ENCODE results near the gene CEP70. TPM values are rescaled to one million over a fixed set of nuclear protein-coding genes. Genes with fewer than 3 reads are reported as not detected.
"Not testable (repeated sequence)": the region's sequence is repeated elsewhere in the genome, so short reads cannot be mapped to it uniquely, and the experiment has no call there.

CEP70 gene
- total and polyA plus RNA-seq, 3 experiments from 2014 or later: 7.6 to 8.4 (median 8.0) TPM

DNA sequence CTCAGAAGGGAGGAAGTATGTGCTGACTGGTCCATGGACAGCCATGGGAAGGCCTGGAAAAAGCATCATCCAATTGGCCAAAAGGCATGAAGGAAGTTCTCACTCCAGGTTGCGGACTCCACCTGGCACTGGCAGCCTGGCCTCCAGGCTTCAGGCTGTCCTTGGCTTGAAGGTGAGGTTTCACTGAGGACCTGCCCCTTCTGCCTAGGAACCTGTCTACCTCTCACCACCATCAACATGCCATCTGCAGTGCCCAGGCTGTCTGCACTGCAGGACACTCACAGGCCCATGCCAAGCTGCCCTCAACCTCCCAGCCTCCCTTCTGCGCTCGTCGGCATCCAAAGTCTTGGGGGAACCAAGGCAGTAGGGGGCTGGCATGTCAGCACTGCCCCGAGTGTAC, 51.1 kb downstream of the CEP70 start:
- POLR2A ChIA-PET: no interaction called here
- Mint-ChIP-seq H3K4me1 (no peaks in the 10 kb centered on the region), H3K9me3 (peaks cover 44 to 84% (median 79%) of the 10 kb centered on the region in 5 donors), H3K27ac (no peak overlapping the region), H3K36me3 (peaks cover 38 to 95% (median 91%) of the 10 kb centered on the region in 3 donors), H3K4me3 (no peak overlapping the region), H3K27me3 (peaks cover 0 to 2% of the 10 kb centered on the region in 2 donors)
- Histone ChIP-seq H3K4me3 (ENCODE audit: low read length) (no peak overlapping the region), H3K4me1 (ENCODE audit: insufficient read depth, low read length) (no peaks in the 10 kb centered on the region), H3K9me3 (ENCODE audit: low read length) (peaks cover 8% of the 10 kb centered on the region), H3K36me3 (ENCODE audit: insufficient read depth, low read length) (no peaks in the 10 kb centered on the region), H3K27me3 (ENCODE audit: insufficient read depth, low read length, poor library complexity, severe bottlenecking) (no peaks in the 10 kb centered on the region), H3K27ac (ENCODE audit: low read depth, low read length) (no peak overlapping the region)
- CTCF ChIA-PET: no interaction called here
- no peak for DNase-seq

DNA sequence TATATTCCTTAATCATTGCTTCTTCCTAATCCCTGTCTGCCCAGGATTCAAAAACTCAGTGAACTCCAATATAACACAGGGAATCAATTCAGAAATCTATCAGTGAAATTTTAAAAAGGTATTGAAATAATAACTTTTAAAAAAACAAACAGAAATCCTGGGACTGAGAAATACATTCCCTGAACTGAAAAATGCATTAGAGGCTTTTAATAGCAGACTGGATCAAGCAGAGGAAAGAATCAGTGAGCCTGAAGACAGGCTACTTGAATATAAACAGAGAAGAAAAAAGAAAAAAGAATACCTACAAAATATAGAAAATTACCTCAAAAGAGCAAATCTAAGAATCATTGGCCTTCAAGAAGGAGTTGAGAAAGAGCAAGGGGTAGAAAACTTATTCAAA, 54.7 kb downstream of the CEP70 start:
- H3K4me1 ChIP-seq (ENCODE audit: insufficient read depth, low read length): no peaks in the 10 kb centered on the region
- peaks cover 29 to 86% (median 69%) of the 10 kb centered on the region in 3 donors for H3K36me3 Mint-ChIP-seq
- no peaks in the 10 kb centered on the region for H3K9me3 ChIP-seq (ENCODE audit: low read length)
- H3K9me3 Mint-ChIP-seq: peaks cover 24 to 51% (median 48%) of the 10 kb centered on the region in 5 donors
- CTCF ChIA-PET: no interaction called here
- no peak overlapping the region for H3K4me3 ChIP-seq (ENCODE audit: low read length)
- DNase-seq: no peak
- no peak overlapping the region for H3K4me3 Mint-ChIP-seq
- H3K27ac ChIP-seq (ENCODE audit: low read depth, low read length): no peak overlapping the region
- POLR2A ChIA-PET: no interaction called here
- no peaks in the 10 kb centered on the region for H3K27me3 ChIP-seq (ENCODE audit: insufficient read depth, low read length, poor library complexity, severe bottlenecking)
- H3K27me3 Mint-ChIP-seq: peaks cover 0 to 2% of the 10 kb centered on the region in 2 donors
- H3K36me3 ChIP-seq (ENCODE audit: insufficient read depth, low read length): no peaks in the 10 kb centered on the region
- H3K27ac Mint-ChIP-seq: no peak overlapping the region
- no peaks in the 10 kb centered on the region for H3K4me1 Mint-ChIP-seq

DNA sequence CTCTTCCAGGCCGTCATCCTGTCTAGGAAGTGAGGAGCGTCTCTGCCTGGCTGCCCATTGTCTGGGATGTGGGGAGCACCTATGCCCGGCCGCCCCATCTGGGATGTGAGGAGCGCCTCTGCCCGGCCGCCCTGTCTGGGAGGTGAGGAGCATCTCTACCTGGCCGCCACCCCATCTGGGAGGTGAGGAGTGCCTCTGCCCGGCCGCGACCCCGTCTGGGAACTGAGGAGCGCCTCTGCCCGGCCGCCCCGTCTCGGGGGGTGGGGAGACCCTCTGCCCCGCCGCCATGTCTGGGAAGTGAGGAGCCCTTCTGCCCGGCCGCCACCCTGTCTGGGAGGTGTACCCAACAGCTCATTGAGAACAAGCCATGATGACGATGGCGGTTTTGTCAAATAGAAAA, 72.6 kb downstream of the CEP70 start:
- POLR2A ChIA-PET, H3K27ac Mint-ChIP-seq, CTCF ChIA-PET: not testable (repeated sequence)

DNA sequence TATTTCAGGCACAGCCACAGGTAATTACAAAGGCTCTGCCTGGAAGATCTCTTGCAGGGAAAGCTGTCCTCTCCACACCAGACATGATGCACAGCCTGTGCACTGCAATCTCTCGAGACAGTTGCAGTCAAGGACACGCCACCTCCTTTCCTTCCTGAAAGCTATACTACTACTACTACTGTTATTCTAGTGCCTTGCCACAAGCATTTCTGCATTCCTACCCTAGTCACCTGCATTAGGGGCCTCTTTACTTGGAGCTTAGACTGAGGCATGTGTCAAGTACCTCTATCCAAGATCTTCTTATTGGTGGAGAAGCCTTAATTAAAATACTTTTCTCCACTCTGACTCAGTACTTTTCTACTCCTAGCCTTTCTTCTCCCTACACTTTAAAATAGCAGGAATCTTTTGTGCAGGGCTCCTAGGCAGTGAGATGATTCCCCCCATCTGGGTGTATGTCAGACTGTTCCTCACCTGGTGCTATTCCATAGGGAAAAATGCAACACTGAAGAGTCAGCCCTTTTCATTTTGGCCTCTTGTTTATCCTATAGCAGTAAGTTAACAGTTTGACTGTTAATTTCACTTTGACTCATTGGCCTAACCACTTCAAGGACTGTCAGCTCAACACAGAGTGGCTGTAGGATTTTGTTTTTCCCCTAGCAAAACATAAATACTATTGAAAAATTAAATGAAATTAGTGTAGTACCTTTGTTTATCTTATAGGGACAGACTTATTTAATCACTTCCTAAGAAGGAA, 80.8 kb downstream of the CEP70 start:
- DNase-seq: no peak
- Histone ChIP-seq H3K4me1 (ENCODE audit: insufficient read depth, low read length) (no peaks in the 10 kb centered on the region), H3K9me3 (ENCODE audit: low read length) (no peaks in the 10 kb centered on the region), H3K27me3 (ENCODE audit: insufficient read depth, low read length, poor library complexity, severe bottlenecking) (no peaks in the 10 kb centered on the region), H3K4me3 (ENCODE audit: low read length) (no peak overlapping the region), H3K27ac (ENCODE audit: low read depth, low read length) (no peak overlapping the region), H3K36me3 (ENCODE audit: insufficient read depth, low read length) (no peaks in the 10 kb centered on the region)
- POLR2A ChIA-PET: no interaction called here
- no peak overlapping the region for H3K4me3 Mint-ChIP-seq
- CTCF ChIA-PET: no interaction called here
- H3K4me1 Mint-ChIP-seq: peaks cover 0 to 7% (median 0%) of the 10 kb centered on the region in 3 donors
- peaks cover 19 to 31% (median 28%) of the 10 kb centered on the region in 3 donors for H3K36me3 Mint-ChIP-seq
- H3K9me3 Mint-ChIP-seq: peaks cover 0 to 5% (median 1%) of the 10 kb centered on the region in 5 donors
- H3K27ac Mint-ChIP-seq: peak overlapping the region in 1 of 8 donors; percentile 41
- peaks cover 0 to 2% of the 10 kb centered on the region in 2 donors for H3K27me3 Mint-ChIP-seq

More for the DNA sequence above, 72.6 kb downstream of the CEP70 start:
- not testable (repeated sequence) for H3K4me3 Mint-ChIP-seq; H3K4me3 ChIP-seq (ENCODE audit: low read length); H3K9me3 ChIP-seq (ENCODE audit: low read length); H3K27ac ChIP-seq (ENCODE audit: low read depth, low read length); H3K27me3 ChIP-seq (ENCODE audit: insufficient read depth, low read length, poor library complexity, severe bottlenecking); DNase-seq; H3K27me3 Mint-ChIP-seq; H3K4me1 Mint-ChIP-seq; H3K36me3 ChIP-seq (ENCODE audit: insufficient read depth, low read length); H3K4me1 ChIP-seq (ENCODE audit: insufficient read depth, low read length)
- Mint-ChIP-seq H3K9me3 (peaks cover 0 to 34% (median 11%) of the 10 kb centered on the region in 5 donors), H3K36me3 (peaks cover 26 to 74% (median 60%) of the 10 kb centered on the region in 3 donors)

DNA sequence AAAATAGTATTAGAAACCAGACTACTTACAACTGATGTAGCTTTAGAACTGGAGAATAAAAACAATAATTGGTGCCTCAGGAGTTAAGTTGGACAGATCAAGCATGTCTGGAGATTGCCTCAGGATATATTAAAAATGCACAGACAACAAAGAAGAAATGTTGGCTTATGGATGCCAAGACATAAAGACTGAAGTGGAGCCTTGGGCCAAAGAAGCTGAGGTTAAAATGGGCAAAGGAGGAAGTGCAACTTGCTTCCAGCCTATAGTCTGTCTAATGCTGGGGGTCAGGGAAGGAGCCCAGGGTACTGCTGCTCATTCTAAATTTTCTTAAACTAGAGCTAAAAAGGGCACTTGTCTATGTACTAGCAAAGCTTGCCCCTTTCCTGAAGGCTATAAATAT, 82.1 kb downstream of the CEP70 start:
- ChIA-PET CTCF (no interaction called here), POLR2A (no interaction called here)
- no peaks in the 10 kb centered on the region for H3K9me3 Mint-ChIP-seq
- H3K4me3 ChIP-seq (ENCODE audit: low read length): no peak overlapping the region
- H3K4me1 Mint-ChIP-seq: peaks cover 0 to 7% (median 0%) of the 10 kb centered on the region in 3 donors
- no peaks in the 10 kb centered on the region for H3K9me3 ChIP-seq (ENCODE audit: low read length)
- H3K27ac Mint-ChIP-seq: no peak overlapping the region
- H3K36me3 Mint-ChIP-seq: peaks cover 15 to 27% (median 26%) of the 10 kb centered on the region in 3 donors
- H3K27me3 ChIP-seq (ENCODE audit: insufficient read depth, low read length, poor library complexity, severe bottlenecking): no peaks in the 10 kb centered on the region
- no peak overlapping the region for H3K27ac ChIP-seq (ENCODE audit: low read depth, low read length)
- H3K27me3 Mint-ChIP-seq: no peaks in the 10 kb centered on the region
- H3K4me3 Mint-ChIP-seq: no peak overlapping the region
- no peaks in the 10 kb centered on the region for H3K4me1 ChIP-seq (ENCODE audit: insufficient read depth, low read length)
- H3K36me3 ChIP-seq (ENCODE audit: insufficient read depth, low read length): no peaks in the 10 kb centered on the region
- DNase-seq: no peak

DNA sequence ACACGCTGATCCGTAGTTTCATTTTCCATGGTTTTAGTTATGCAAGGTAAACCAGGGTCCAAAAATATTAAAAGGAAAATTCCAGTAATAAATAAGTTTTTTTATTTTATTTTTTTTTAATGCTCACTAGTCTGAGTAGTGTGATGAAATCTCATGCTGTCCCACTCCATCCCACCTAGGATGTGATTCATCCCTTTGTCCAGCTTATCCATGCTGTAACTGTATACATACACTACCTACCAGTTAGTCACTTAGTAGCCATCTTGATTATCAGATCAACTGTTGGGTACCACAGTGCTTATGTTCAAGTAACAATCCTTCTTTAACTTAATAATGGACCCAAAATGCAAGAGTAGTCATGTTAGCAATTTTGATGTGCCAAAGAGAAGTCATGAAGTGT, 84.5 kb downstream of the CEP70 start:
- no peak for DNase-seq
- Mint-ChIP-seq H3K9me3 (no peaks in the 10 kb centered on the region), H3K4me3 (no peak overlapping the region), H3K27ac (no peak overlapping the region), H3K4me1 (peaks cover 0 to 7% (median 0%) of the 10 kb centered on the region in 3 donors), H3K27me3 (no peaks in the 10 kb centered on the region), H3K36me3 (peaks cover 9 to 25% (median 16%) of the 10 kb centered on the region in 3 donors)
- CTCF ChIA-PET: no interaction called here
- no peaks in the 10 kb centered on the region for H3K9me3 ChIP-seq (ENCODE audit: low read length)
- H3K36me3 ChIP-seq (ENCODE audit: insufficient read depth, low read length): no peaks in the 10 kb centered on the region
- no peak overlapping the region for H3K4me3 ChIP-seq (ENCODE audit: low read length)
- POLR2A ChIA-PET: no interaction called here
- no peaks in the 10 kb centered on the region for H3K27me3 ChIP-seq (ENCODE audit: insufficient read depth, low read length, poor library complexity, severe bottlenecking)
- no peaks in the 10 kb centered on the region for H3K4me1 ChIP-seq (ENCODE audit: insufficient read depth, low read length)
- no peak overlapping the region for H3K27ac ChIP-seq (ENCODE audit: low read depth, low read length)

DNA sequence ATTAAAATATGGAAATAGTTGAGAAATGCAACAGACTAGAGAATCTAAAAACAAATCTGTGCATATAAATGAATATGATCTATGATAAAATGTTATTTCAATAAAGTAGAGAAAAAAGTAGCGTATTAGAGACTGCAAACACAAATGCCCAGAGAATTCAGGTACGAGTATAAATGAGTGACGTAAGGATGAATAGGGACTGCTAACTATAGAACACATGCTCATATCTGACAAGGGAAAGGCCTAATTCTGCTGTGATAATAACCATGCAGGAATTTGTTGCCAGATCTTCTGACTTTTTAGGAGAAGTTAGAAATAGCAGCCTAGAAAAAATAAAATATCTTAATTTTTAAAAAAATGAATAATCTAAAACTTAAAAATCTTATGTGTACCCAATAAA, 86.5 kb downstream of the CEP70 start:
- no peak overlapping the region for H3K27ac Mint-ChIP-seq
- no peaks in the 10 kb centered on the region for H3K4me1 Mint-ChIP-seq
- Histone ChIP-seq H3K4me3 (ENCODE audit: low read length) (no peak overlapping the region), H3K9me3 (ENCODE audit: low read length) (no peaks in the 10 kb centered on the region), H3K27ac (ENCODE audit: low read depth, low read length) (no peak overlapping the region), H3K4me1 (ENCODE audit: insufficient read depth, low read length) (no peaks in the 10 kb centered on the region), H3K36me3 (ENCODE audit: insufficient read depth, low read length) (no peaks in the 10 kb centered on the region), H3K27me3 (ENCODE audit: insufficient read depth, low read length, poor library complexity, severe bottlenecking) (no peaks in the 10 kb centered on the region)
- H3K27me3 Mint-ChIP-seq: no peaks in the 10 kb centered on the region
- ChIA-PET POLR2A (no interaction called here), CTCF (no interaction called here)
- H3K36me3 Mint-ChIP-seq: peaks cover 11 to 34% (median 19%) of the 10 kb centered on the region in 3 donors
- no peak overlapping the region for H3K4me3 Mint-ChIP-seq
- DNase-seq: no peak
- H3K9me3 Mint-ChIP-seq: no peaks in the 10 kb centered on the region

DNA sequence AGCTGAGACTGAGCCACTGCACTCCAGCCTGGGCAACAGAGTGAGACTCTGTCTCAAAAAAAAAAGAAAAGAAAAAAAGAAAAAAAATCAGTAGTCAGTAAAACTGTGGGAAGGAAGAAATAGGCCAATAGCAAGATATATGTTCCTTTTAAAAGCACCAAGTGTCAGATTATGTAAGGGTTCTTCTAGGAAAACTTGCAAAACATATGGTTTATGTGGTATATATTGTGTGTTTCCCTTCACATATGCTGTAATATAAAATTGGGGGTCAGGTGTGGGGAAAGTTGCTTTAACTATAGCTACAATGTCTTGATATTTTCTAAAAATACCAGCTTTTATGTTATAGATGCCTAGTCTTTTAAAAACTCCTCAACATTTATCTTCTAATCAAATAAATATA, 95.1 kb downstream of the CEP70 start:
- H3K27ac Mint-ChIP-seq: no peak overlapping the region
- POLR2A ChIA-PET: no interaction called here
- H3K4me3 Mint-ChIP-seq: no peak overlapping the region
- H3K9me3 Mint-ChIP-seq: peaks cover 0 to under 1% (median 0%) of the 10 kb centered on the region in 5 donors
- no peak for DNase-seq
- Histone ChIP-seq H3K4me3 (ENCODE audit: low read length) (no peak overlapping the region), H3K27me3 (ENCODE audit: insufficient read depth, low read length, poor library complexity, severe bottlenecking) (no peaks in the 10 kb centered on the region), H3K9me3 (ENCODE audit: low read length) (no peaks in the 10 kb centered on the region), H3K4me1 (ENCODE audit: insufficient read depth, low read length) (no peaks in the 10 kb centered on the region), H3K27ac (ENCODE audit: low read depth, low read length) (no peak overlapping the region), H3K36me3 (ENCODE audit: insufficient read depth, low read length) (no peaks in the 10 kb centered on the region)
- CTCF ChIA-PET: no interaction called here
- H3K4me1 Mint-ChIP-seq: no peaks in the 10 kb centered on the region
- no peaks in the 10 kb centered on the region for H3K27me3 Mint-ChIP-seq
- peaks cover 9 to 37% (median 31%) of the 10 kb centered on the region in 3 donors for H3K36me3 Mint-ChIP-seq
